NCI-H345 treated with DMSO at 0.1 percent for 48 hours (cell line): Measurements from ENCODE around the gene ATXN1.

Source experiments
- DNase-seq: peaks from one replicate; lab custom pipeline; 2025; ENCODE audit not compliant: unreplicated experiment; lab: John Stamatoyannopoulos, UW

The ATXN1 gene

GRCh38 chr6:16747232-16748024, 13.8 kb downstream of the ATXN1 start:
- no peak for DNase-seq

- no peak for DNase-seq
These were observed 14.4 kb downstream of the ATXN1 start for GRCh38 chr6:16746812-16747211.

- no peak for DNase-seq
These were observed 14.9 kb downstream of the ATXN1 start for GRCh38 chr6:16746401-16746800.

GRCh38 chr6:16743664-16744210, 17.5 kb downstream of the ATXN1 start:
- DNase-seq = no peak

- DNase-seq = no peak
These were observed 19.1 kb downstream of the ATXN1 start for GRCh38 chr6:16742116-16742515.

- no peak for DNase-seq
These were observed 19.9 kb downstream of the ATXN1 start for GRCh38 chr6:16741112-16742016.

- DNase-seq = no peak
These were observed 21.2 kb downstream of the ATXN1 start for GRCh38 chr6:16740097-16740496.

GRCh38 chr6:16739329-16739801, 21.9 kb downstream of the ATXN1 start:
- DNase-seq = no peak

GRCh38 chr6:16737925-16738324, 23.3 kb downstream of the ATXN1 start:
- DNase-seq = no peak

- no peak for DNase-seq
These were observed 24.1 kb downstream of the ATXN1 start for GRCh38 chr6:16736856-16737775.

- no peak for DNase-seq
These were observed 26.2 kb downstream of the ATXN1 start for GRCh38 chr6:16735014-16735413.

- DNase-seq = no peak
These were observed 28.2 kb downstream of the ATXN1 start for GRCh38 chr6:16733085-16733484.

GRCh38 chr6:16731478-16732051, 29.7 kb downstream of the ATXN1 start:
- no peak for DNase-seq

- no peak for DNase-seq
These were observed 30.4 kb downstream of the ATXN1 start for GRCh38 chr6:16730738-16731477.

- no peak for DNase-seq
These were observed 31.5 kb downstream of the ATXN1 start for GRCh38 chr6:16729744-16730143.

GRCh38 chr6:16729183-16729691, 32.0 kb downstream of the ATXN1 start:
- DNase-seq = no peak

GRCh38 chr6:16728513-16729182, 32.6 kb downstream of the ATXN1 start:
- no peak for DNase-seq

GRCh38 chr6:16727996-16728395, 33.3 kb downstream of the ATXN1 start:
- DNase-seq = no peak
